Measurements from ENCODE around the gene CFAP61.
"Not testable (repeated sequence)": the region's sequence is repeated elsewhere in the genome, so short reads cannot be mapped to it uniquely, and the experiment has no call there.

Gene CFAP61

DNA sequence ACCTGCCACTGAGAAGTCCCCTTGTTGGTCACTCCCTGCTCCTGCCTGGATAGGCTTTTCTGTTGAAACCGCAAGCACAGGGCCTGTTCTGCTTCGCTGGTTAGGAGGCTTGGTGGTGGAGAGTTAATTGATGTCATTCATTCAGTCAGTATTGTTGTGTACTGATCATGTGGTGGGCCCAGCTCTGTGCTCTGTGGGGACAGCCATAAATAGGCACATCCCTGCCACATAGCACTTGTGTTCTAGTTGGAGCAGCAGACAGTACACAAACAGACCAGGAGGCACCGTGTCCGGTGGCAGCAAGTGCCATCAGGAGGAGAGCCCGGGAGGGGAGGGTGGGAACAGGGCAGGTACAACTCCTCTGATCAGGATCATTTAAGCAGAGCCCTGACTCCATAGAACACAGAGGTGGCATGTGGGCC is 160.4 kb downstream of the CFAP61 start:
- DNase-seq: no peak

DNA sequence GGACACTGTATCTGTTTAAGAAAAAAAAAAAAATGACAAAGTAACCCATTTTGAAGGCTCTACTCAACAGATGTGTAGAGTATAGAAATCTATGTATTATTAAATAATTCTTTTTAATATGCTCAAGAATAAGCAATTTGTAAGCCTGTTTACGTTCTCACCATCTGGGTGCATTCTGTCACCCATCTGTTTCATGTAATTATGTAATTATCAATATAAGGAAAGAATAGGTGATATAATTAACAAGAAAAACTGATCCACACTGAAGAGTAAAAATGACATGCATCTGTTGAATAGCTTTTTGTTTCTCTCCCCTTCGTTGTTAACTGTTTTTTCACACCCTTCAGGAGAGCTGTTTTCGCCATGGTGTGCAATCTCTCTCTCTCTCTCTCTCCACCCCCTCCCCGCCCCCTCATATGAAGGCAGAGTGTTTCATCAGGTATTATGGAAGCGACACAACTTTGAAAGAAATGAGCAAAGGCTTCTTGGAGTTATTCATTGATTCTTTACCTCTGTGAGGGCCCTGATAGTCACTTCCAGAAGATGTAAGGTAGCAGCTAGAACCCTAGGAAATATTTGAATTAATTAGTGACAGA is 161.3 kb downstream of the CFAP61 start:
- no peak for DNase-seq

DNA sequence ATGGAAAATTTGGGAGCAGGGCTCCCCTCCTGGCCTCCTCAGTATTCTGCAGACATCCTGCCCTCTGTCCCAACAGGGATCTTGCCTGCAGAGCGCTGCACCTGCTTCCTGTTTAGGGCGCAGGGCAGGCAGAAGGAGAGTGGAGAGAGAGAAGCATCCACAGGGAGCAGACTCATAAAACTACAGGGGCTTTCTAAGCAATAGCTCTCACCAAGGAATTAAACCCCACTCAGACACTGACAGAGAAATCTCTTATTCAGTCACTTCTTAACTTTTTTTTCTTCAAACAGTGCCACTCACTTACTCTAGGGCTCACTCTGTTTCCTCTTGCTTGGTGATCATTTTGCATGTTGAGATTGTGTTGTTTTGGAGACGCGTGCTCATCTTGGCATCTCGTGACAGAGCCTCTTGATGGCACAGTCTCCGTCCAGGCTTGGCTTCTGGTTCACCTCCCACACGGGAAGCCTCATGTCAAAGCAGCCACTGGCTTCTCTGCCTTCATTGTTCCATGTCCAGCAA is 162.5 kb downstream of the CFAP61 start:
- DNase-seq: no peak

DNA sequence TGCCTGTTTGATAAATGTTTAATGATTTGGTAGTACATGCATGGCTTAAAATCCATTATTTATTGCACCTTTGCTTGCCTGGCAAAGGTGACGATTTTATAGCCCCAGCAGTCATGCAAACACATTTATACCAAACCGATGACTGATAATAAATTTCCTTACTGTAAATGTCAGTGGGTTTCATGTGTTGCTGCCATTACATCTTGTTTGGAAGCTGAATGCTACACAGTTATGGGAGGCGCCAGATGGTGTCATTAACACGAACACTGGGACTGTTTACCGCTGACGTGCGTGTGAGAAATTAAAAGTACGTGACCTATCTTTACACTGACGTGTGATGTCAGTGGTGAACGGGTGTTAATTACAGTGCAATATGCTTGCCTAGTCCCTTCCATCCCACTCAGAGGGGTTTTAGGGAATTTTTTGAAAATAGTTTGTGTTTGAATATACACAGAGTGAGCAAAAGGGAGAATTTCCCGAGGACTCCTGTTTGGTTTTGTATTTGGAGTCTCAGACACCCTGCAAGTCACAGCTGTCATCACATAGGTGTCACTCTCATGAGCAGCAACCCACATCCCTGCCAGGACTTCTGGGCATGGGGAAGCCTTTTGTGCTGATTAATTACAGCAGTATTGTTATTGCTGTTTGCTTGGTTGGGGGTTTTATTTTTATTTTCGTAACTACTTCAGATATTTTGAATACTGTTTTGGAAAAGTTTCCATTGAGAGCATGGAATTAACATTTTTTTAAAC is 163.8 kb downstream of the CFAP61 start:
- DNase-seq: no peak

DNA sequence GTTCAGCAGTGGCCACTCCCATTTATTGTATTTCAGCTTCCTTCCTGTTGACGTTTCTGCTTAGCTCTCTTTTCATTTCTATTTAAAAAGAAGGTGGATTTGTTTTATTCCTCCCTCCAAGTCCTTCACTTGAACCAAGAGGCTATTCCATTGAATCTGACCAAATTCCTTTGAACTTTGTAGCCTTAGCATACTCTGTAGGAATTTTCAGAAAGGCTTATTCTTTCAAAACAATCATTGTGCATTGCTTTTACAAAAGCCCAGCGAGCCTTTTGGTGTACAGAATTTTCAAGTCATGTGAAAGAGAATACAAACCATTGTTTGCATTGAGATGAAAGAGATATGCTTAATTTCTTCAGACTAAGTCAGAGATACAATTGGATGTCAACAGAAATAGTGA is 164.6 kb downstream of the CFAP61 start:
- no peak for DNase-seq

DNA sequence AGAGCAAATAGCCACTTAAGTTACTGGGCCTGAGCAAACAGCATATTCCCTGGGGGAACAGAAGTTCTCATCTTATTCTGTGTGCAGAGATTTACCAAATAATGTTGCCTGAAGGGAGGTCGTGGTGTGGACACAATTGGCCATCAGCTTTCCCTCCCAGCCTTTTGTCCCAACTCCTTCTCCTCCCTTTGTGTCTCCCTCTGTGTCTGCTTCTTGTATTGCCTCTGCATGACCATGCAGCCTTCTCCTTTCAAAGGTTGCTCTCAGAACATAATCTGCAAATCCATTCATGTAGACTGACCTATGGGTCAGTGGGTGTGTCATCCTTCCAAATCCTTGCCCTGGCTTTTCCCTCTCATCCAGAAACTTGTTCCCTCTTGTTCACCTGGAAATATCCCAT is 165.3 kb downstream of the CFAP61 start:
- DNase-seq: no peak

DNA sequence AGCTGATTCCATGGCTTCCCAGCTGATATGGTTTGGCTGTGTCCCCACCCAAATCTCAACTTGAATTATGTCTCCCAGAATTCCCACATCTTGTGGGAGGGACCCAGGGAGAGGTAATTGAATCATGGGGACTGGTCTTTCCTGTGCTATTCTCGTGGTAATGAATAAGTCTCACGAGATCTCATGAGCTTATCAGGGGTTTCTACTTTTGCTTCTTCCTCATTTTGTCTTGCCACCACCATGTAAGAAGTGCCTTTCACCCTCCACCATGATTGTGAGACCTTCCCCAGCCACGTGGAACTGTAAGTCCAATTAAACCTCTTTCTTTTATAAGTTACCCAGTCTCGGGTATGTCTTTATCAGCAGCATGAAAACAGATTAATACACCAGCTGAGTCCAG is 165.8 kb downstream of the CFAP61 start:
- not testable (repeated sequence) for DNase-seq

DNA sequence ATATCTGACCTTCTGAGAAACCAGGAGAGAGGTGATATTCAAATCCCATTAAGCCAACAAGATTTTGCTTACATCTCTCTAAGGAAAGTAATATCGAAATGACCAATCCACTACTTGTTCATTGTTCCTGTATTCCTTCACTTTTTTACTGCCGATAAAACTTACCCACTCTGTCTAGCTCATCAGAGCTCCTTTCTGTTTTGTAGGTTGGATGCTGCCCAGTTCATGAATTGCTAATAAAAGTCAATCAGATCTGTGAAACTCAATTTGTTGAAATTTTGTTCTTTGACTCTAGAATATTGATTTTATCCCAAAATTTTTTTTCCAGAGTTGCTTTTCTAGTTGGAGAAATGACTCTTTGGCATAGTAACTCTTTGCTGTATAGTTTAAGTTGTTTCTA is 166.7 kb downstream of the CFAP61 start:
- no peak for DNase-seq

DNA sequence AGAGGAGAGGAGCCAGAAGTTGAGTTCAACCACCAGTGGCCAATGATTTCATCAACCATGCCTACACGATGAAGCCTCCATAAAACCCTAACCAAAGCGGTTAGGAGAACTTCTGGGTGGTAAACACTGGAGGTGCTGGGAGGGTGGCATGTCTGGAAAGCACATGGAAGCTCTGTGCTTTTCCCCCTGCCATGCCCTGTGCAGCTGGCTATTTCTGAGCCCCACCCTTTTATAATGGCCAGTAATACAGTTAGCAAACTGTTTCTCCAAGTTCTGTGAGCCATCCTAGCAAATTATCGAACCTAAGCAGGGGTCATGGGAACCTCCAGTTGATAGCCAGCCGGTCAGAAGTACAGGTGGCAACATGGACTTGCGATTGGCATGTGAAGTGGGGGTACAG is 167.8 kb downstream of the CFAP61 start:
- DNase-seq: no peak

DNA sequence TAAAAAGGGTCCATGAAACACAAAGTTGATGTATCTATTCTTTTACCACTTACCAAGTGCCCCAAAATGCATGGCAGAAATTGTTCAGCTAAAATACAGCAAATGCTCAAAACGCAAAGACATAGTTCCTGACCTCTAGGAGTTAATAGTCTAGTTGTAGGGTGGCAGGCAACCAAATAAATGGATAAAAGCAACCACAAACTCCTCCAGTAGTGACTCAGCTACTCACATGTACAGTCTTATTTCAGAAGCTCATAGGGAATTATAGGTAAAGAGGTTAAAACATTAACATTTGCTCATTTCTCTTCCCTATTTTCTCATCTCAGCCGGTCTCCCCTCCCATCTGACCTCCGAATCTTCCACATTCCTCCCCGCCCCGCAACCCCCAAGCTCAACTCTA is 171.6 kb downstream of the CFAP61 start:
- no peak for DNase-seq

DNA sequence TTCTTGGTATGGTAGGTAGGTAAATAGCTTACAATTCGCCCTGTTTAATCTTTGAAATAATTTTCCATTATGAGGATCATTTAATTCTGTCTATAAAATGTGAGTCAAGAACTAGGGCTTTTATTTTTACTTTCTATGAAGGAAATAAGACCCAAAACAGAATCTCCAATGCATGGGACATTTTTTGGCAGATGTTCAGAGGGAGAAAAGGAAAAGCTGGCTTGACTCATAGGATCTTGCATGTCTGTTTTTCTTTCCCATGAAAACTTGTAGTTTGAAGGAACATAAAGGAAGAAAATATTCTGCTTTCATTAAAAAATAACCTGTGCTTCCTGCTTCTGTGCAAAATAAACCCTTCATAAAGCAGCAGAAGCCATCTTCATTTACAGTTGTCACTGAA is 172.5 kb downstream of the CFAP61 start:
- DNase-seq: no peak

DNA sequence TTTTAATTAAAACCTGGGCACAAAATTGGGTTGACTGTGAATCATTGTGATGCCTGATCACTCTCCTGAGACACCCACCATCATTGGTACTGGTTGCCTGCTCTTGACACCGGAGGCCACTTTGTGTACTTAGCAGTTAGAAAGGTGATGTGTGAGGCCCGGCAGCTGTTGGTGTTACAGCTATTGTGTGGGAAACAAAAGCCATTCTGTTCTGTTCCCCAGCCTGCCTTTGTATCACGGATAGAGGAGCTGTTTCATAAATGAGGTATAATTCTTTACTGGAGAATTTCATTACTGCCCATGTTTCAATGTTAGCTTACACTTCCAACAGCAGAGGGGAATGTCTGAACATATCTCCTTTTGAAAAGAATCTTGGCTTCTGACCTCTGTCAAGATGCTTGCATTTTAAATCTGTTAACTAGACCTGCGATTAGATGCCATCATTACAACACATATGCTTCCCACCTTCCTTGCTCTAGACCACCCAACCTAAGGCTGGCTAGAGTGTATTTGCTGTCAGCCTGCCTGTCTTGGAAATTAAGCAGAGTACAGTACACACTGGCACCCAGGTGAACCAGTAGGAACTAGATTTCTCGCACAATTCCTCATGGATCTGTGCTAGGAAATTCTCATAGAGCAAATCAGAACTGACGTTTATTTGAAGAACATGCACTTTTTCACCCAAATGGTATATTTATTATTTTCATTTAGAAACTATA is 173.2 kb downstream of the CFAP61 start:
- no peak for DNase-seq

DNA sequence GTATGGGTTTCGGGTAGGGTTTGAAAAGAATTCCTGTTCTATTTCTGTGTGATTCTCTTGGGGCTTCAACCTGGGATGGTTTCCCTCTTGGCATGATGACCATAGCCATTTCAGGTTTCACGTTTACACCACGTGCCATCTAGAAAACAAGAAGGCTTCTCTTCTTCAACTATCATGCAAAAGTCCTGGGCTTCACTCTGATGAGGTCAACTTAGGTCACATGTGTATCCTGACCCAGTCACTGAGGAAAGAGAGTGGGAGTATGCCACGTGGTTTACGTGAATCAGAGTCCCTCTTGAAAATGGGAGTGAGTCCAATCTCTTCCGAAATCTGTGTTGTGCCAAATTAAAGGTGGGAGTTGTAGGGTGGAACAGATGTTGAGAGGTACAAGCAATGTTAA is 174.2 kb downstream of the CFAP61 start:
- DNase-seq: no peak

DNA sequence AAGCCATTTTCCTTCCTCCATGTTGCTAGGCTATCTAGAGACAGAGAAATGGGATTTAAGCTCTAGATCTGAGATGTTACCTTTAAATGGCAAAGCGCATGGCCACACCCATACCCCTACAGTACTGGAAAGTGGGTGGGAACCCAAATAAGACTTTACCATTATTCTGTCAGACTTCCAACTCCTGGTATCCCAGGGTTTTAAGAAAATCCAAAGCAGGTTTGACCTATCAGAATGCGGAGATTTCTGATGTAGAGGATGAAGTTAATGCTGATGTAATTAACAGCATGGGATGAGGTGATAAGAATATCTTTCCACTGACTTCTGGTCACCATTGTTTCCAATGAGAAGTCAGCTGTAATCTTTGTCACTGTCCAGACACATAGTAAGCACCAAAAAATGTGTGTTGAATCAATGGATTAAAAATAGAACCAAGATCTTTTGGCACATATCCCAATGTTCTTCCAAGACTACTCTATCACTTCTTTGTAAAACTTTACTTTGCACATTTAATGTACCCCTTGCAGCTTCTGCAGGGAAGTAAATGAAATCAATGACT is 174.8 kb downstream of the CFAP61 start:
- no peak for DNase-seq

DNA sequence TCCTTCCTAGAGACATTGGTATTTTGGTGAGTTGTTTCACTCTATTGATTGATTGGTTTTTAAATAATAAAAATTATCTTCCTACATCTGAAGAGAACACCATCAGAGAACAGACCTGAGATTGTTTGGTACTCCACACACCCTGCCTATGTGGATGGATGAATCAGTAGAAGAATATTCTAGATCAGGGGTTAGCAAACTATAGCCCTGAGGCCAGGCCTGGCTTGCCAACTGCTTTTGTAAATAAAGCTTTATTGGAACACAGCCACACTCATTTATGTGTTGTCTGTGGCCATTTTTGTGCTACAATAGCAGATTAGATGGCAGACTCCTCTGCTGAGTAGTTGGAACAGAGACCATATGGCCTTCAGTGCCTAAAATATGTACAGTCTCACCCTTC is 176.0 kb downstream of the CFAP61 start:
- no peak for DNase-seq

DNA sequence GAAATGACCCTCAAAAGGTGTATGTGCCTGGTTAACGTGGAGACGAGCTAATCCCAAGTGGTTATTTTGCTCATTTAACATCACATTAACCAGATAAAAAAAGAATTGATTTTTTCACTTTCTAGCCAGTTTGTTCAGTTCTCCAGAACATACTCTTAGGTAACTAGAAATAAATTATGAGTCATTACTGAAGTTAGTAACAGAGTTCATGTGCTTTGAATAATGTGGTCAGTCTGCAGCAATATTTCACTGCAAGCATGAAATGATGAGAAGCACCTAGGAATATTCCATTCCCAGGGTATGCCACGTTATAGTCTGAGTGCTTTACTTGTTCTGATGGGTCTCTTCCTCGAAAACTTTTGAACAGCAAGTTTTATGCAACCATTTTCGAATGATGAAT is 177.3 kb downstream of the CFAP61 start:
- peak; percentile 30 for DNase-seq

DNA sequence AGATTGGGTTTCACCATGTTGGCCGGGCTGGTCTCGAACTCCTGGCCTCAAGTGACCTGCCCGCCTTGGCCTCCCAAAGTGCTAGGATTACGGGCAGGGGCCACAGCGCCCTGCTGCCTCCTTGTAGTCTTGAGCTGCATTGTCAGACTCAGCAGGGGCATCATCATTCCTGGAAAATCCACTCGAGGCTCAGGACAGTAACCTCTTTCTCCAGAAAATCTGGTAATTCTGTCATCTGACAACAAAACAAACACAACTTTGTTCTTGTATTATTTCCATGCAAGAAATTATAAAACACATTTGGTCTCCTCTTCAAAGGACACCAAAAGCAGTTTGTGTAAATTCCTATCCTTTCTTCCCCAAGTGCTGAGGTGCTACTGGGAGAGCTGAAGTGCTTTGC is 178.4 kb downstream of the CFAP61 start:
- DNase-seq: no peak

DNA sequence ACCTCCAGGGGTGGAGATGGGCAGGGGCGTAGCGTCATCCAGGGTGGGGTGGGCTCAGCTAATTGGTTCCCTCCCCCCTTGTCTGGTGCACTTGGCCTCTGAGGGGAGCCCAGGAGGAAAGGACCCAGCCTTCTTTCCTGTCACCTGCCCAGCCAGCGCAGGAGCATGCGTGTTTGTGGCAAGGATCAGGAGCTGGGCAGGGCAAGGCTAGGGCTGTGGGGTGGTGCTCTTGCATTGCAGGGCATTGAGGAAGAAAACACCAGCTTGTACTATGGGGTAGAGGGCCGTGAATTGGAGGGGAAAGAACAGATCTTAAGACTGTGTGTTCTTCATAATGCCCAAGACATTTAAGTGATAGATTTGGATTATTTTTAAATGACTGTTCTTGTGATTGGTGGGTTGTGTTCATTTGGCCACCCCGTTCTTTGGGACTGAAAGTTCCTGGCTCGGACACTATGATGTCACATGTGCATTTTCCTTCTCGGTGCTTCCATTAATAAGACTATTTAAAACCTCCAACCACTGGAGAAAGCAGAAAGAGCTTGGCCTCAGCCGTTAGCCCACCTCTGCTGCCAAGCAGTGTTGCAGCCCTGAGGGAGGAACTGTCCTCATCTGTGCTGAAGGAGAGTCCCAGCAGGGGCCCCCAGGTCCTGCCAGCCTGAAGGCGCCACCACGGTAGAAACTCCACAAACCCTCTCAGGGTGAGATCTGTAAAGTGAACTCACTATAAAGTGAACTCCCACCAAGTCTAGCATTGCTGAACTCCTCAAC is 179.4 kb downstream of the CFAP61 start:
- DNase-seq: no peak

DNA sequence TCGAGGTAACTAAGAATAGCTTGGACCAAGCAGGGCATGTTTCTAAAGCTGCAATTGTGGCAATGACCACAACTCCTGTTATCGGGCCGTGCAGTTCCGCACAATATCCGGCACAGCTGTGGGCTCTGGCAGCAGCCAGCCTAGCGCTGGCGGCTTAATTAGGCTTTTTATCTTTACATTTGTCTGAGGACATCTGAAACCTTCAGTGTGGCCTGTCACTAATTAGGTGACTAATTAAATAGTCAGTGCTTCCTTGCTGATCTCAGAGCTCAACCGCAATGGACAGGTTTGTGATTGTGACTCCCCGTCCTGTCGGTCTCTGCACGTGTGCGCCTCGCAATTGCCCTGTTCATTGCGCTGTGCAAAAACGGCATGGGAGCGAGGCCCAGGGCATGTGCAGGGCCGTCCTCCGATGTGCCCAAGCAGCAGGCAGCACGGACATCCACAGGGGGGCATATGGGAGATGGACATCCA is 180.7 kb downstream of the CFAP61 start:
- DNase-seq: no peak

DNA sequence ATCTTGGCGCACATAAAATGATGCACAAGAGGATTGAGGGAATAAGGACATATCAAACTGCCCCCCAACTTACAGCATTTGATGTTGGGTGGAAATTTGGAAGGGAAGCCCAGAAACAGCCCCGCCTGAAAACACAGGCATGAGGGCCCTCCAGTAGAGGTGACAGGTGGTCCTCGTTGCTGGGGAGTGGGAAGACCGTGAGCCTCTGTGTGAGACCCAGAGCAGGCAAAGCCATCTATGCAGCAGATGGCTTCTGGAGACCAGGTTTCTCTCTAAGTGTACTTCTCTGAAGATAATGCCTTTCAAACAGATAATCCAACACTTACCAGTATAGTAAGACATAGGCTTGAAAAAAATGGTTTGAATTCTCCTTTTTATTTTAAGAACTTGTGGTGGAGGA is 183.3 kb downstream of the CFAP61 start:
- no peak for DNase-seq

DNA sequence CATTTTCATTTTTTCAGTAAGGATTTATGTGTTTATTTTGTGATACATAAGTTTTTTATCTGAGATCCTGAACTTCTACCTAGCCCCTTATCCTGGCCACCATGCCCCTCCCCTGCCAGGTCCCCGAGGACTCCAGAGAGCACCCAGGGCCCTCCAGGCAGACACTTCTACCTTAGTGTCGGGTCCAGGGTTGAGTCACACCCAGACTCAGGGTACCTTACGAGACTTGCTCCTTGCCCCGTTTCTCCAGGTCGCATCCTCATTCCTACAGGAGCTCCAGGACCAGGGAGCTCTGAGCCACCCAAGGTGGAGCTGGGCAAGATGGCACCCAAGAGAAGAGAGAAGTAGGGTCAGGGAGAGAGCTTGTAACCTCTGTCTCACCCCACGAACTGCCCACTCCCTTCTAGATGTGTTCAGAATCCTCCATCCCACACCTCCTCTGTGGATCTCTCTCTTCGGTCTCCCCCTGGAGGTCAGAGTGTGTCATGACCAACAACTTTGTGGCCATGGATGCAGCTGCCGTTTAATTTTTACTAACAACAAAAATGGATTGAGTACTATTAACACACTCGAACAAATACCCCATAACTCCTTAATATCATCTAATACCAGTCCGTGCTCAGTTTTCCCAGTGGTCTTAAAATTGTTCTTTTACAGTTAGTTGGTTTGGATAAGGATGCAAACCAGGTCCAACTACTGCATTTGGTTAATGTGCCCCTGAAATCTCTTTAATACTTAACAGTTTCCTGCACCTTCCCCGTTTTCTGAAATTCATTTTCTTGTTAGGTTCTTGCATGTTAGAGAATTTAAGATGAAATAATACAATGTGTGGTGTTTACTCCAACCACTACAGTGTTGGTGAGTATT is 185.0 kb downstream of the CFAP61 start:
- peak; percentile 51 for DNase-seq

DNA sequence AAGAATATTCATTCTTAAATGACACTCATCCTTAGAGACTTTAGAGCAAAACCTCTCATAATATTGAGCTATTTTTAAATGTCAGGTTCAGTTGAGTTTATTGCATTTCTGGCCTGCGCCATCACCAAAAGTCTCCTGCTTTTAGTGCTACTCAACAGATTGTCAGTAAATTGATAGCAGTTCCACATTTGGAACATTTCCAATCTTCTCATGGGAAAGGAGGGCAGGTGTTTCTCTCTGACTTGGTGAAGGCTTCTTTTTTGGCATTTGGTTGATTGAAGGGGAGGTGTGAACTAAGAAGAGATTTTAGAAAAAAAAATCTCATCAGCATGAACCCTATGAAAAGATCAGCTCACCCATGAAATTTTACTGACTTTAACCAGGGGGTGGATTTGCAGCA is 189.6 kb downstream of the CFAP61 start:
- no peak for DNase-seq

Measured in inflammatory macrophage treated with lipopolysaccharide for 4 hours (primary cell).